ENCODE data around the gene LRTM2. TPM values are rescaled to one million over a fixed set of nuclear protein-coding genes. Genes with fewer than 3 reads are reported as not detected.

Gene LRTM2
- total RNA-seq, 1 experiment from 2014 or later = not detected

DNA sequence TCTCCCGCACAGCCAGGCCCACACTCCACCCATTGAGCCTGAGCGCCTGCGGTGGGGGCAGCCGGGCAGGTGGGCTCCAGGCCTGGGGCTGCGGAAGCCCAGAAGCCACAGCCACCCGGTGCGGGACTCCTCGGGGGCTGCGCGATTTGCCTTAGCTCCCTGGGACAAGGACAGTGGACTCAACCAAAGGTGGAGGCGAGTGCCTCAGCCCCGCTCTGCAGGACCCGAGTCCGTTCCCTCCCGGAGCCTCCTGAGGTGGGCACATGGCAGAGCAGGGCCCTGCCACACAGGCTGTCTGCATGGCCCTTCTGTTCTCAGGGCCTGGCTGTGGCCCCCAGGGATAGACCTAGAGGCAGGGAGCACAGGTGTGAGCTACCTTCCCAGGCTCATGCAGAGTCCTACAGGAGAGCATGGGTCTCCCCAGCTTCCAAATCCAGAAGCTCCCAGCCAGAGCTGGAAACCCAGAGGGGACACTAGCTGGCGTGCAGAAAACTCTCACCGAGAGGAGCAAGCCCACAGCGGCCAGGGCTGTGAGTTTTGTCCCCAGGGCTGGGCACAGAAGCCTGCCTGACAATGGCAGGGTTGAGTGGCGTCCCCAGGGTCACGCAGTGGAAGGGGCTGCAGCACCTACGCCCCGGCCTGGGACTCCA lies 22.2 kb upstream of the LRTM2 start:
- DNase-seq (ENCODE audit: low spot score) = no peak

DNA sequence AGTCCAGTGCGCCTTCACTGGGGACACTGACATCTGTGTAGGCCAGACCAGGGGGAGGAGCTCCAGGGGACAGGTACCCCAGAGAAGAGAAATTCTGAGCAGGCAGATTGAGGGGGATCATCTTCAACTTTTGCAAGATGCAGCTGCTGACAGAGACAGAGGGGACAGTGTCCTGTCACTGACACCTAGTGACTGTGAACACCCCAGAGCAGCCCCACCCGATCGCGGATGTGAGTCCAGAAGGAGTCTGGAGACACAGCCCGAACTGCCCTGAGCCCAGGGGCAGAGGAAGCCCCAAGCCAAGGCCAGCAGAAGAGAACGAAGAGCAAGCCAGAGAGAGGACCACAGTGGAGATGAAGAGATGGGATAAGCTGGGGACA lies 21.7 kb upstream of the LRTM2 start:
- DNase-seq (ENCODE audit: low spot score) = no peak

DNA sequence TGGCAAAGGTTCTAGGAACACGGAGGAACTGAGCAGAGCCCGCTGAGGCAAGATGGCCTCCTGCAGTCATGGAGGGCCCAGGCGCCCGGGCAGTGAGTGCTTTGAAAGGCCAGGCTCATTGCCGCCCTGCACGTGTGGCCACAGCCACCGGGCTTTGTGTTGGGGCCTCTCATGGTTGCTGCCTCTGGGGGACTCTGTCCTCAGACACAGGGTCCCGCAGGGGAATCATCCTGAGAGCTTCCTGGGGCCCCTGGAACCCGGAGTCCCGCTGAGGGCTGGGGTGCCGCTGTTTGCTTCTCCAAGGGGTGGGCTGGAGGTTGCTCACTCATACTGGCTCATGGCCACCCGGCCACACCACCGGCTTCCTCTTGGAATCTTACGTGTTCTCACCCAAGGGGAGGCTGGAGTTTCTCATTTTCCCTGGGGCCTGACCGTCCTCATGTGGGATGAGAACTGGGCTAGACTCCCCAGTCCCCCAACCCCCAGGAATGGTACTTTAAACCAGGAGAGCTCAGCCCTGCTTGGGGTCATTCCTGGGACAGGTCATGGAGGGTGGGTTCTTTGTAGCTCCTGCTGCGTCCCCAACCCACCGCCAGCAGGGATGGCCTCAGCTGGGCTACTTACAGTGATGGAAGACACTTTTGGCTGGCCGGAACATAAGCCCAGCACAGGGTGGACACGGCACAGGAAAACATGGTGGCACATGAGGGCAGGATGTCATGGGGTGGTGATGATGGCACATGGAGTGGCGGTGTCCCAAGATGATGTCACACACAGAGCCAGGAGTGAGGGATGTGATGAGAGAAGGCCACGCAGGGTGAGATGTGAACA lies 21.1 kb upstream of the LRTM2 start:
- no peak for DNase-seq (ENCODE audit: low spot score)

DNA sequence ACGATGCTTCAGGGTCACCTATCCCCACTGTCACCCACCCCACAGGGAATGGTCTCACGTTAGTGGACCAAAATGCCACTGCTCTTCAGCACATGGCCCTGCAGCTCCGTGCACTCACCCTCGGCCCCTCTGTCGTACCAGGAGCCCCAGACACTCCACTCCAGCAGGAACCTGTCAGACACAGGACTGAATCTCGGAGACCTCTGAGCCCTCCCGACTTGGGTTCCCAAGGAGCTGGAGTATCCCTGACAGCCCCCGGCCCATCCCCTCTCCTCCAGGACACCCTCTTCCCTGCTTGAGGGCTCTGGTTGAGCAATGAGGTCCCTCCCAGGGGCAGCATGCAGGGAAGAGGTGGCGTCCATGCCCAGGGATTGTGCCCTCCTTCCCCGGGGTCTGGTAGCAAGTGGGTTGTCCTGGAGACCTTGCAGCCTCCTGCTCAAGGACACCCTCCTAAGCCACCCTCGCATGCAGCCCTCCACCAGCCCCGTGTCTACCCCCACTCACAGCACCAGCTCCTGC lies 20.4 kb upstream of the LRTM2 start:
- DNase-seq (ENCODE audit: low spot score) = no peak

DNA sequence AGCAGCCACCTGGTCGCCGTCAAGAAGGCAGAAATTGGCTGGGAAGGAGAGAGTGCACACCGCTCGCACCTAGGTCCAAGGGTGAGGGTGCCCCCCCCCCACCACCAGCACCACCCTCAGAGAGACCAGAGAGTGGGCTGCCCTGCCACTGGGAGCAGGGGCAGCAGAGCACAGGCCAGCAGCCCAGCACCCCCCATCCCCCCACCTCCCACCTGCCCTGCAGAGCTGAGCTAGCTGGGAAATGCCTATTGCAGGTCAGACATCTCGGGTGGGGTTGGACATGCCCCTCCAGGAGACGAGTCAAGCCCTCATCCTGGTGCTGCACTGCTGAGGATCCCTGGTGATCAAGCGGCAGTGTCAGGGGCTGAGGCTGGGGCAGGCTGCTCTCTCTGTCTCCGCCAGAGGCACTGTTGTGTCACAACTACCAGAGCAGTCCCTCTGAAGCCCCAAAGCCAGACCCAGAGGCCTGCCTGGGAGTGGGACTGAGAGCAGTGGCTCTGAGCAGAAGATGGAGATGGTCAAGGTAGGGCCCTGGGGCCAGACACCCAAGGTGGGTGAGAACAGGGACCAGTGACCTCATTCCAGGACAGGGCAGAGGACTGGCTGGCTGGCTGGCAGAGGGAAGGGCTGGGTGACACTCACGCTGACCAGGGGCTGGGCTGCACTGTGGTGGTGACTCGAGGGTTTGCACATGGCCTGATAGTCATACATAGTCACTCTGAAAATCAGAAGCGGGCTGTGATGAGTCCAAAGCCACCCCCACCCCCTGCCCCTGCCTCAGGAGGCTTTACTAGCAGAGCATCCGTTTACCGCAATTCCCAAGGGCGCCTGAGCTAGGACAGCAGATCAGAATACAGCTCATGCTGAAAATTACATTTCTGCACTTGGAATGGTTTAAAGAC lies 19.7 kb upstream of the LRTM2 start:
- DNase-seq (ENCODE audit: low spot score) = peak; percentile 33

DNA sequence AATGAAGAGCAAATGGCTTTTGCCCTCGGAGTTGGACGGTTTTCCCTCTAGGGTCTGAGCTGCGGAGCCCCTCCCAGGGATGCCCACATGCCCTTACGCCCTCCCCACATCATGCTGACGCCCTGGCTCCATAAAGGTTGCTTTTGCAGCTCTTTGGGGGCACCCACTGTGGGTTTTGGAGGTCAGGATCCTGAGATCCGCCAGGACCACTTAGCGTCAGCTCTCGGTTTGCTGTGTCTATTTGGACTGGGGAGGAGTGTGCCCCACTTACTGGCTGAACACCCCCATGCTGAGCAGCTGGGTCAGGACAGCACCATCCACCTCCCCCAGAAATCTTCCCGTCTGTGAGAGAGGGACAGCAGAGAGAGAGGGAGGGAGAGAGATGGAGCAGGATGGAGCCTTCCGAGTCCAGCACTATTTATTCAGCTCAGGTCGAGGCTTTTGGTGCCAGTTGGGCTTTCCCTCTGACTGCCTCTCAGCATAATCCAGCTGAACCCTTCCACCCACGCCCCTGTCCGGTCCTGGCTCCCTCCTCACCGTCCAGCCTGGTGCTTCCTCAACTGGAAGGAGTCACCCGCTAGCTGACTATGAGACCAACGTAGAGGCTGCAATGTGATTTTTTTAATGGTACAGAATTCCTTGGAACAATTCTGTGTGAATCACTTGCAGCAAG lies 18.9 kb upstream of the LRTM2 start:
- no peak for DNase-seq (ENCODE audit: low spot score)

DNA sequence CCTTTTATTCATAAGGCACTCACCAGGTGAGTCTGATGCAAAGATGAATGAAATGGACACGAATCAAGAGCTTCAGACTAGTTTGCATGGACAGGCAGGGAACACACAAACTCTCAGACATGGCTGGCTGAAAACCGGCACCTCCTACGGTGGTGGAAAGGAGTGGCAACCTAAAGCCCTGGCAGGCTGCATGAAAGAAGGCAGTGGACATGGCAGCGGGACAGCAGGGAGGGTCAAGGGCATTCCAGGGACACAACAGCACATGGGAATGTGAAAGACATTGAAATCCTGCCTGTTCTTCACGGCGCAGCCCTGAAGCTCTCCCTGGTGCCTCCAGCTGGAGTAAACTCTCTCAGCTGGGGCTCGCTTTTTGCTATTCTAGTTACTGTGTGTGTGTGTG lies 16.6 kb upstream of the LRTM2 start:
- no peak for DNase-seq (ENCODE audit: low spot score)

DNA sequence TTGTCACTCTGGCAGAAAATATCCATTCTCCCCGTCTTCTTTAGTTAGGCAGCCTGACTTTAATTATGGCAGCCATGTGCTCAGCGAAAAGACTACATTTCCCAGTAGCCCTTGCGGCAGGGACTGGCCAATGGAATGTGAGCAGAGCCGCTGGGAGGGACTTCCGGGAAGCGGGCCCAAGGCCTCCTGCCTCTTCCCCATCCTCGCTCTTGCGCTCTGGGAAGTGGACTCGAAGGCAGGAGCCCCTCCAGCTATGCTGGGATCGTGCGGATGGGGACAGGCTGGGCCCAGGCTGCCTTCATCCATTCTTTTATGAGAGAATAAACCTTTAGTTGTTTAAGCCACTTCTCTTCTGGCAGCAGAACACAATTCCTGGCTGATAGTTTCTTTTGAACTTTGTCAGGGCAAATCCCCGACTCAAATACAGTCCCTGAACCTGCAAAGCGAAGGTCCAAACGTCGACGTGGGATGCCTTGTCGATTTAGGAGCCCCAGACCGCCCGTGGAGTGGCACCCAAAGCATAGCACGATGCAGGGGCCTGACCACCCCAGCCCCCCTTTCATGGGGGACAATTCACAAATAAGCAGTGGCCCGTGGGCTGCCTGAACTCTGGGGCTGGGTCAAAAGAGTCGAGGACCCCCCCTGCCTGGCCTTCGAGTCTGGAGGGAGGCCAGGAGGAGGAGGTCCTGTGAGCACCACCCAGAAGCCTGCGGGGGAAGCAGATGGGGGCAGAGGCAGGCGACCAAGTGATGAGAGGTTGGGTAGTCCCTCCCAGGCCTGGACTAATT lies 15.6 kb upstream of the LRTM2 start:
- peak; percentile 84 for DNase-seq (ENCODE audit: low spot score)

DNA sequence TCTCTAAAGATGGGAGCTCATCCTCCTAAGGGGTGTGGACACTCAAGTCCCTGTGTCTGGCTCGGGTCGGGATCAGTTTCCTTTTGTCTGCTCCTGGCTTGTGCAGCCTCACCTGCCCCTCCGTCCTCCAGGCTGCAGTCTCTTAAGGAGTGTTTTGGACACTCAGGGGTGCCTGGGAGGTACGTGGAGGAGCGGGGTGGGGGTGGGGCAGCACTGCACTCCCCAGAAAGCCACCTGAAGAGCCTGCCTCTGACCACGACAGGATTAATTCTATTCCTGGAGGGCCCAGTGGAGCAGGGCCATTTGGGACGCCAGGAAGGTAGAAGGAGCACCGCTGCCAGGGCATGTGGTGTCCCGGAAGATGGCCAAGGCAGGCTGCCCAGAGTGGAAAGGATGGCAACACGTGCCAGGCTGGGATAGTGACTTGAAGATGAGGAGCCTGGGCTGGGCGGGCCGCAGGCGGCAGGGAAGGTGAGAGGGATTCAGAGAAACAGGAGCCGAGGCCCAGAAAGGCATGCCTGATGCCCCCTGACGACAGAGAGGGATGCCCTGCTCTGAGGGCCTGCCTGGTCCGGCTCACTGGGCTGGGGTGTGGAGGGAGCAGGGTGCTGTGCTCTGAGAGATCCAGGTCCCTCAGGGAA lies 14.8 kb upstream of the LRTM2 start:
- DNase-seq (ENCODE audit: low spot score) = no peak

DNA sequence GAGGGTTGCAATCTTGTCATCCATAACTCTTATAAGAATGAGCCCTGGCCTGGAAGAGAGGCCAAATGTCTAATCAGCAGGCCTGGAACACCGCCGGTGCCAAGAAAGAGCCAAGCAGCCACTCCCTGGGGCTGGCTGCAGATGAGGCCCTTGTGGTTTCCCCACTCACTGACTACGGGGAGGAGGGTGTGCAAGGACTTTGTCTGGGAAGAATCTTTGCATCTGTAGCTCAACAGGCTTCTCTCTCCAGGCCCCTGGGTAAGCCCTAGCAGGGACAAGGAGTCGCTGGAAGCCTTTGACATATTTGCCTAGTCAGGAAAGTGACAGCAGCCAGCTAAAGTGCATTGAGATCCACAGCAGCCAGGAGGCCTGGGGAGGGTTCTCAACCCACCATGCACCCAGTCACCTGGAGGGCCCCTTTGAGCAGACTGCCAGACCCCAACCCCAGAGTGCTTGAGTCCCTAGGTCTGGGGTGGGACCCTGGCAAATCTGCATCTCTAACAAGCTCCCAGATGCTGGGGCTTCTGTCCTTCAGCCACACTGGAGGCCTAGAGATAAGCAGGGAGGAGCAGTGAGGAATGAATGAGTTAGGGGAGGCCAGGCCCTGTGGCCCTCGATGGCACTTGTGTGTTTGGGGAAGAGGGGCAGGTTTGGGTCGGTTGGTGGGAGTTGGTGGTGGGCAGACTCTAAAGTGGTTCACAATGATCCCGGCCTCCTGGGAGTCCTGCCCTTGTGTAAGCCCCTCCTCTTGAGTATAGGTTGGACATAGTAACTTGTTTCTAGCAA lies 13.9 kb upstream of the LRTM2 start:
- no peak for DNase-seq (ENCODE audit: low spot score)

DNA sequence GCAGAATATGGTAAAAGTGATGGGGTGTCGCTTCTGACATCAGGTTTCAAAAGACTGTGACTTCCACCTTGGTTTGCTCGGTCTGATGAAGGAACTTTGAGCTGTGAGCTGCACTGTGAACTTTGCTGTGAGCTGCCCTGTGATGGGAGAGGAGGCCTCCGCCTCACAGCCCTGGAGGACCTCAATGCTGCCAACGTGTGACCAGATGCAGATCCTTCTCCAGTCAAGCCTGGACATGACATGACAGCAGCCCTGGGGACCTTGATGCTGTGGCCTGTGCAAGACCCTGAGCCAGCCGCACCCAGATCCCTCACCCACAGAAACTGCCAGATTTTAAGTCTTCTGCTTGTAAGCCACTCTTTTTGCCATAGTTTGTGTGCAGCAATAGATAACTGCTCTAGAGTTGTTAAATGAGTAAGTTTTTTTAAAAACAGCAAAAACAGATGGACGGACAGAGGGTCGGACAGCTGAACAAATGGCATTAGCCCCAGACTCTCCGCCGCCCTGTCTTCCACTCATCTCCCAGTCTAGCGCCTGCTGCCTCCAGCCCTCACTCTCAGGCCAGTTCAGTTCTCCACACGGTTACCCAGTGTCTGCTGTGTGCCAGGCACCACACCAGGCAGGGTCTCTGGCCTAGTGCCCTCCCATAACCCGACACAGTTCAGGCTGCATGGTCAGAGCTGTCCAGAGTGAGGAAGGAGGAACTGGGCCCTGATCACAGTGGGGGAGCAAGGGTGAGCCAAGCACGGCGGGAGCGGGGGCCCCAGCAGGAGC lies 13.1 kb upstream of the LRTM2 start:
- no peak for DNase-seq (ENCODE audit: low spot score)

DNA sequence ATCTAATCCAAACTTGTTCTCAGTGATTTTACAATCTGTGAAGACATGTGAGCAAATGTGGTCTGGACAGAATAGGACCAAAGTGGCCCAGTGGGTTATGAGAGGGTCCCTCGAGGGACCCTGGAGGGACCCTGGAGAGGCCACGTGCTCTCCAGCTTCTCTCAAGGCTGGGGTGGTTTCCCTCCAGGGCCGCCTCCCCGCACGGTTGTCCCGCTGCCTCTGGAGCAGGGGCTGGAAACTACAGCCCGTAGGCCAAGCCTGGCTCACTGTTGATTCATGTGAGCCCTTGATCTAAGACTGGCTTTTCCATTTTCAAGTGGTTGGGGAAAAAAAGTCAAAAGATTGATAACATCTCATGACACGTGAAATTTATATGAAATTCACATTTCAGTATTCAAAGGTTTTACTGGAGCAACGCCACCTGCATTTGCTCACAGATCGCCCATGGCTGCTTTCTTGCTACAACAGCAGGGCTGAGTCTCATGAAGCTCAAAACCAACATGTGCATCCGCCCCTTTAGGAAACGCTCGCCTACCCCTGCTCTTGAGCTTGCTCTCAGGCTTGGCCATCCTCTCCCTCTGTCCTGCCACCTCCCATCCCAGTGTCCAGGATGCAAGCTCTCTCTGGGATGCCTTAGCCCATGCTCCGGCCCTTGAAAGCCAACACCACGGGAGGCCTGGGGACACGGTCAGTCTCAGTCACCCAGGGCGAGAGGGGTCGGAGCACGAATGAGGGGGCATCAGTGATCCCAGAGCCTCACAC lies 12.1 kb upstream of the LRTM2 start:
- no peak for DNase-seq (ENCODE audit: low spot score)

DNA sequence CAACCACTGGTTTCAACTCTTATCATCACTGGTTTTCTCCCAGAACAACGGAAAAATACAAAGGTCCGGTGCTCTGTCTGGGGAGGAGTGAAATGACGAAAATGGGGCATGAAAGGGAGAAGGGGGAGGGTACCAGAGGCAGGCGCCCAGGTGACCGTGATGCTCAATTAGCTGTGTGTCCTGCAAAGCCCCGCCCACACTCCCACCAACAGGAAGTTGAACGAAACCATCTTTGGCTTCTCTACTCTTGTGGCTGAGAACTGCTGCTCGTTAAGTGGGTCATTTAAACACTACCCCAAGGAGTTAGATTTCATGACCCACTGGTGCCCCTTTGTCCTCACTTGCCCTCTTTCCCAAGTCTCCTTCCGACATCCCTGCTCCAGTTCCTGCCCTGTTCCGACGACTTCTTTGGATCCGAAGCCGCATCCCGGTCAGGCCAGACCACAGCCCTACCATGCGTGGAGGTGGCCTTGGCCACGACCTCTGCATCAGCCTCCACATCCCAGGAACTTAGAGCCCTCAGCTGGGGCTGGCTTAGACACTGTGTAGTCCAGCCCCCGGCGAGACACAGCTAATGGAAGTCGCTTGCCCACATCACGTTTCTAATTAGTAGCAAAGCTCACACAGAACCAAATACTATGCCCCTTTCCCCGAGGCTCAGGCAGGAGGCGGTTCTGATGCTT lies 11.4 kb upstream of the LRTM2 start:
- DNase-seq (ENCODE audit: low spot score) = no peak

DNA sequence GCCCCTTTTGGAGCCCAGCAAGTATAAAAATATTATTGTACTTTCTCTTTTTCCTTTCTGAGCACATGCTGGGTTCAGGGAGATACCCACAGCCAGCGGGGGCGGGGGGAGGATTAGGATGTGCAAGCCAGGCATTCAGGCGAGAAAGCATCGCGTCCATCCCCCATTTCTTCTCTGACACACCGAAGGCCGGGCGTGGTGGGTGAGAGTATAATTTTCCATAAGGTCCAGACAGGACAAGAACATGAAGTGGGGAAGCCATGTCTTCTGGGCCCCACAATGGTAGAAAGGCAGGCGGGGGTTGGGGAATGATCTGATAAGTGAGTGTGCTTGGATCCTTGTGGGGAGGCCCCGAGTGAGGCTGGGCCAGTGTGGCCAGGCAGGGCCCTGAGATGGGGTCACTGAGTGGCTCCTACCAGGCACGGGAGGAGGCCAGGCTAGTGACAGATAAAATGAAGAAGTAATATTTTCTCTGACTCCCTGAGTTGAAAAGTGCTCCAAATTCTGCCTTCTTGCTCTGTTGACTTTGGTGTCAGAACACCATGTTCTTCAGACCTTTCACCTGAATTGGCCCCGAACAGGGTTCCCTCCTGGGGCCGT lies 10.7 kb upstream of the LRTM2 start:
- DNase-seq (ENCODE audit: low spot score) = no peak

DNA sequence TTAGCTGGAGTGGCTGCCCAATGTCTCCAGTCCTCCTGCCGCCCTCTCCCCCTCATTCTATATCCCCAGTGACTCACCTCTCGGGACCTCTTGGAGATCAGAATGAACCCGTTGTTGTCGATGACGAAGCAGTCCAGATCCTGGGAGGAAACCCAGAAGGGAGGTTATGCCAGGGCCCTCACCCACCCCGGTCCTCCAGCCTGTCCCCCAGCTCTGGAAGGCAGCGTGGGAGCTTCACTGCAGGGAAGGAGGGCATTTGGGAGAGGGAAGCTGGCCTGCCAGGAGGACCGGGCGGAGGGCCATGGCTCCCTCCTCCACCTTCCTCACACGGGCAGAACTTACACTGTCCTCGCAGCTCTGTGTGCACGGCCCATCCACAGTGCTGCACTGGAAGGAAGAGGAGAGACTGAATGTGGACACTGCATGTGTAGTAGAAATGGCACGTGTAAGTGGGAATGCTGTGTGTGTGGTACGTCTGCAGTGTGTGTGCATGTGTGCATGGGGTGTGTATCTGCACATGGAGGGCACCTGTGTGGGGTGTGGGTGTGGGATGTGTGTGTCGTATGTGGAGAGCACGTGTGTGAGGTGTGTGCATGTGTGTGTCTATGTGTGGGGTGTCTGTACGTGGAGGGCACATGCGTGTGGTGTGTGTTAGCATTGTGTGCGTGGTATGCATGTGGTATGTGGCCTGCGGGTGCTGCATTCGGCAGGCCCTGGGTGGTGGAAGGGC lies 10.0 kb upstream of the LRTM2 start:
- no peak for DNase-seq (ENCODE audit: low spot score)

DNA sequence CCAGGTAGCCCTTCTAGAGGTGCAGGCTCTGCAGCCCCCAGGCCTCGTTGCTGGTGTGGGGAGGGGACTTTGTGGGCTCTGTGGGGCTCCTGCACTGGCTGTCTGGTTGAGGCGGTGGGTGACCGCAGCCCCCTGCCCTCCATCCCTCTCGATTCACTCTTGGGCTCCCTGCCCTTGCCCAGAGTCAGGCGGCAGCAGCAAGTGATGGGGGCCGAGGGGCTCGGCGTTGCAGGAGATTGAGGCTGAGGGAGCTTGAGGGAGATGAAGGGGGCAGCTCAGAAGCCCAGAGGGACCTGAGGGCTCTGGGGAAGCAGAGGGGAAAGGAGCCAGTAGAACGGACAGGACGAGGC lies 9.5 kb upstream of the LRTM2 start:
- DNase-seq (ENCODE audit: low spot score) = no peak

Data from HT-29 (cell line).